HG03575 (cell line): Measurements from ENCODE around the gene RBM47.
A peak's percentile ranks its signal among the peaks of the same experiment; 100 is the strongest.
"Not testable (repeated sequence)": the region's sequence is repeated elsewhere in the genome, so short reads cannot be mapped to it uniquely, and the experiment has no call there.

Experiments
- ATAC-seq: cut with Tn5 transposase; IDR thresholded peaks from one replicate; pipeline ENCODE4 v1.9.1; 2021; ENCODE audit not compliant: unreplicated experiment, insufficient number of reproducible peaks, low FRiP score; ENCODE audit errors: extremely low read depth

The RBM47 gene

GRCh38 chr4:40572692-40573310 lies 56.9 kb downstream of the RBM47 start:
- ATAC-seq: no peak

GRCh38 chr4:40571208-40571607 lies 58.5 kb downstream of the RBM47 start:
- ATAC-seq: no peak

GRCh38 chr4:40570348-40571077 lies 59.2 kb downstream of the RBM47 start:
- ATAC-seq: no peak

GRCh38 chr4:40564815-40565483 lies 64.7 kb downstream of the RBM47 start:
- no peak for ATAC-seq

GRCh38 chr4:40564004-40564403 lies 65.7 kb downstream of the RBM47 start:
- ATAC-seq: no peak

- ATAC-seq: no peak
Measured at GRCh38 chr4:40563401-40563800, 66.3 kb downstream of the RBM47 start.

GRCh38 chr4:40562681-40563080 lies 67.0 kb downstream of the RBM47 start:
- ATAC-seq: no peak

GRCh38 chr4:40562208-40562607 lies 67.5 kb downstream of the RBM47 start:
- no peak for ATAC-seq

GRCh38 chr4:40561543-40562177 lies 68.0 kb downstream of the RBM47 start:
- ATAC-seq: not testable (repeated sequence)

GRCh38 chr4:40559585-40560465 lies 69.8 kb downstream of the RBM47 start:
- no peak for ATAC-seq

- no peak for ATAC-seq
Measured at GRCh38 chr4:40557736-40558135, 71.9 kb downstream of the RBM47 start.

GRCh38 chr4:40555176-40555900 lies 74.3 kb downstream of the RBM47 start:
- ATAC-seq: no peak

GRCh38 chr4:40554641-40555040 lies 75.0 kb downstream of the RBM47 start:
- not testable (repeated sequence) for ATAC-seq

- ATAC-seq: no peak
Measured at GRCh38 chr4:40553995-40554394, 75.7 kb downstream of the RBM47 start.

- ATAC-seq: no peak
Measured at GRCh38 chr4:40552536-40552935, 77.1 kb downstream of the RBM47 start.

GRCh38 chr4:40551568-40552136 lies 78.0 kb downstream of the RBM47 start:
- not testable (repeated sequence) for ATAC-seq

GRCh38 chr4:40550948-40551462 lies 78.7 kb downstream of the RBM47 start:
- peak; percentile 47 for ATAC-seq

GRCh38 chr4:40550196-40550595 lies 79.5 kb downstream of the RBM47 start:
- ATAC-seq: no peak
